ENCODE measurements around the gene FOXQ1.

FOXQ1 gene

DNA sequence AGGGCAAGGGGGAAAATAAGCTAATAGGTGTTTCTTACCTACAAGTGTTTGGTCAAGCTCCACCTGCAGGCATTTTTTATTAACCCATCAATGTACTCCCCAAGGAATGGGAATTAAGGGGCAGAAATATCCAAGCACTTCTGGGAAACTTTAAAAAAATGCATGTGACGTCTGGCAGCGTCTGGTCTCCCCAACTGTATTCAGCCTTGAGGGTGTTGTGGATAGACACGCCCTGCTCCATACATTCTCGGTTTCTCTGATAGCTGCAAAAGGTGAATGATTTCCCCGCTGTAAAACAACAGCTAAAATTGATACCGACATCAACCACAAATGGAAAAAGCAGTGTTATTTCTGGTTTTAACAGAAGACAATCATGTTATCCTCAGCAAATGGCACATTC is 2.5 kb upstream of the FOXQ1 start:
- no peak overlapping the region for H3K4me3 ChIP-seq (ENCODE audit: low read length)
- DNase-seq (ENCODE audit: low read depth), result no peak
- TF ChIP-seq, protein P1, sequence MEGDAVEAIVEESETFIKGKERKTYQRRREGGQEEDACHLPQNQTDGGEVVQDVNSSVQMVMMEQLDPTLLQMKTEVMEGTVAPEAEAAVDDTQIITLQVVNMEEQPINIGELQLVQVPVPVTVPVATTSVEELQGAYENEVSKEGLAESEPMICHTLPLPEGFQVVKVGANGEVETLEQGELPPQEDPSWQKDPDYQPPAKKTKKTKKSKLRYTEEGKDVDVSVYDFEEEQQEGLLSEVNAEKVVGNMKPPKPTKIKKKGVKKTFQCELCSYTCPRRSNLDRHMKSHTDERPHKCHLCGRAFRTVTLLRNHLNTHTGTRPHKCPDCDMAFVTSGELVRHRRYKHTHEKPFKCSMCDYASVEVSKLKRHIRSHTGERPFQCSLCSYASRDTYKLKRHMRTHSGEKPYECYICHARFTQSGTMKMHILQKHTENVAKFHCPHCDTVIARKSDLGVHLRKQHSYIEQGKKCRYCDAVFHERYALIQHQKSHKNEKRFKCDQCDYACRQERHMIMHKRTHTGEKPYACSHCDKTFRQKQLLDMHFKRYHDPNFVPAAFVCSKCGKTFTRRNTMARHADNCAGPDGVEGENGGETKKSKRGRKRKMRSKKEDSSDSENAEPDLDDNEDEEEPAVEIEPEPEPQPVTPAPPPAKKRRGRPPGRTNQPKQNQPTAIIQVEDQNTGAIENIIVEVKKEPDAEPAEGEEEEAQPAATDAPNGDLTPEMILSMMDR (IDR thresholded peaks at IDR 0.05; ENCODE audit: insufficient read depth, low read depth, low read length, missing control alignments), result no peak

DNA sequence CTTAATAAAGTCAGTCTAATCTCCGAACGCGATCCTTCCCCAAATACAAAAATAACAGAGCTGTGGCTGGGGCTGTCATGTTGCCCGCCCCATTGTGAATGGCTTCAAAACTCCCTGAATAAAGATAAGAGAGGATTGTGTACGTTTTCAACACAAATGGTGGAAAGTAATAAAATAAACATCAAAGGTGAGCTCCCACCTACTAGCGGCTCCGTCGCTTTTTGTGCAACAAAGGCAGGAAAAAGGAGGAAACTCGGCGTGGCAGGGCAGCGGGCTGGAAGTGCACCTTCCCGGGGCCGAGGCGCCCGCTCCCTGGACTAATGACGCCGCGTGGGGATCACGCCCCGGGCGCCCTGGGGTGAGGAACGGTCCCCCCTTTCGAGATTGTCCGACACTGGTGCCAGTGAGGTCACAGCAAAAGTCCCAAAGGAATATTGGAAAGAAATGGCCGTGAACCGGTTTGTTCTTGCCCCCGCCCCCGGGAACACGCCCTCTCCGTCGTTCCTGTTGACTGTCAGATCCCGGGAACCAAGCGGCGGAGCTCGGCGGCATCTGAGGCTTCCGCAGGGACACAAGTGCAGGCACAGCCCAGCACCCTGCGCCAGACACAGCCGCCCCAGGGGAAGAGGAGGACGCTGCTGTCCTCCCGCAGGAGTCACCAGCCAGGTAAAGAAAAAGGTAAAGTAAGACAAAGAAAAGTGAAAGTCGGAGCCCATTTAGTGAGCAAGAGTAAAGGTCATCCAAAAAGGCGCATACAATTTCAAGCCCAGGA is 1.1 kb upstream of the FOXQ1 start:
- H3K4me3 ChIP-seq (ENCODE audit: low read length), result peak overlapping the region; percentile 52
- TF ChIP-seq, protein P1 (IDR thresholded peaks at IDR 0.05; ENCODE audit: insufficient read depth, low read depth, low read length, missing control alignments), result no peak
- DNase-seq (ENCODE audit: low read depth), result peak; percentile 67

DNA sequence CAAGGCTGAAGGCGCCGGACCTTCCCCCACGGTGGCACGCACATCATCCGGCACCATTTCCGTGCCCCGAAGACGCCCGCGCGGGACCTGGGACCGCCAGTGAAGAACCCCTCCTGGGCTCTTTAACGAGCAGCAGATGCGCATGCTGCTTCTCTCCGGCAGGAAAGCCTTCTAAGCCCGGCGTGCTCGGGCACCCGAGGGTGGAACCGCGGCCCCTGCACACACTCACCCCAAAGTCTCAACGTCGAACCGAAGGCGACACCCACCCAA is 240 bp downstream of the FOXQ1 start:
- DNase-seq (ENCODE audit: low read depth), result peak; percentile 46
- TF ChIP-seq, protein P1 (IDR thresholded peaks at IDR 0.05; ENCODE audit: insufficient read depth, low read depth, low read length, missing control alignments), result no peak
- peak overlapping the region; percentile 90 for H3K4me3 ChIP-seq (ENCODE audit: low read length)

DNA sequence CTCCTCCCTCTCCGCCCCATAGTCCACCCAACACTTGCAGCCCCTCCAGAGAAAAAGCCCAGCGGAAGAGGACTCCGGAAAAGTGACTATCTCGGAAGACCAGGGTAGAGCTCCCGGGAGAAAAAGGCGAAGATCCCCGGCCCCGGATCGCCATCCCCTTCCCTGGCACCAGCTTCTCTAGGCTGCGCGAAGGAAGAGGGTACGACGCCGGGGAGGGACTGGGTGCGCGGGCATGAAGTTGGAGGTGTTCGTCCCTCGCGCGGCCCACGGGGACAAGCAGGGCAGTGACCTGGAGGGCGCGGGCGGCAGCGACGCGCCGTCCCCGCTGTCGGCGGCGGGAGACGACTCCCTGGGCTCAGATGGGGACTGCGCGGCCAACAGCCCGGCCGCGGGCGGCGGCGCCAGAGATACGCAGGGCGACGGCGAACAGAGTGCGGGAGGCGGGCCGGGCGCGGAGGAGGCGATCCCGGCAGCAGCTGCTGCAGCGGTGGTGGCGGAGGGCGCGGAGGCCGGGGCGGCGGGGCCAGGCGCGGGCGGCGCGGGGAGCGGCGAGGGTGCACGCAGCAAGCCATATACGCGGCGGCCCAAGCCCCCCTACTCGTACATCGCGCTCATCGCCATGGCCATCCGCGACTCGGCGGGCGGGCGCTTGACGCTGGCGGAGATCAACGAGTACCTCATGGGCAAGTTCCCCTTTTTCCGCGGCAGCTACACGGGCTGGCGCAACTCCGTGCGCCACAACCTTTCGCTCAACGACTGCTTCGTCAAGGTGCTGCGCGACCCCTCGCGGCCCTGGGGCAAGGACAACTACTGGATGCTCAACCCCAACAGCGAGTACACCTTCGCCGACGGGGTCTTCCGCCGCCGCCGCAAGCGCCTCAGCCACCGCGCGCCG is 822 bp downstream of the FOXQ1 start:
- TF ChIP-seq, protein P1 (IDR thresholded peaks at IDR 0.05; ENCODE audit: insufficient read depth, low read depth, low read length, missing control alignments), result no peak
- peak overlapping the region; percentile 90 for H3K4me3 ChIP-seq (ENCODE audit: low read length)
- DNase-seq (ENCODE audit: low read depth), result peak; percentile 53

DNA sequence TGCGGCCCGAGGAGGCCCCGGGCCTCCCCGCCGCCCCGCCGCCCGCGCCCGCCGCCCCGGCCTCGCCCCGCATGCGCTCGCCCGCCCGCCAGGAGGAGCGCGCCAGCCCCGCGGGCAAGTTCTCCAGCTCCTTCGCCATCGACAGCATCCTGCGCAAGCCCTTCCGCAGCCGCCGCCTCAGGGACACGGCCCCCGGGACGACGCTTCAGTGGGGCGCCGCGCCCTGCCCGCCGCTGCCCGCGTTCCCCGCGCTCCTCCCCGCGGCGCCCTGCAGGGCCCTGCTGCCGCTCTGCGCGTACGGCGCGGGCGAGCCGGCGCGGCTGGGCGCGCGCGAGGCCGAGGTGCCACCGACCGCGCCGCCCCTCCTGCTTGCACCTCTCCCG is 1.5 kb downstream of the FOXQ1 start:
- DNase-seq (ENCODE audit: low read depth), result peak; percentile 24
- TF ChIP-seq, protein P1 (IDR thresholded peaks at IDR 0.05; ENCODE audit: insufficient read depth, low read depth, low read length, missing control alignments), result no peak
- H3K4me3 ChIP-seq (ENCODE audit: low read length), result peak overlapping the region; percentile 90

DNA sequence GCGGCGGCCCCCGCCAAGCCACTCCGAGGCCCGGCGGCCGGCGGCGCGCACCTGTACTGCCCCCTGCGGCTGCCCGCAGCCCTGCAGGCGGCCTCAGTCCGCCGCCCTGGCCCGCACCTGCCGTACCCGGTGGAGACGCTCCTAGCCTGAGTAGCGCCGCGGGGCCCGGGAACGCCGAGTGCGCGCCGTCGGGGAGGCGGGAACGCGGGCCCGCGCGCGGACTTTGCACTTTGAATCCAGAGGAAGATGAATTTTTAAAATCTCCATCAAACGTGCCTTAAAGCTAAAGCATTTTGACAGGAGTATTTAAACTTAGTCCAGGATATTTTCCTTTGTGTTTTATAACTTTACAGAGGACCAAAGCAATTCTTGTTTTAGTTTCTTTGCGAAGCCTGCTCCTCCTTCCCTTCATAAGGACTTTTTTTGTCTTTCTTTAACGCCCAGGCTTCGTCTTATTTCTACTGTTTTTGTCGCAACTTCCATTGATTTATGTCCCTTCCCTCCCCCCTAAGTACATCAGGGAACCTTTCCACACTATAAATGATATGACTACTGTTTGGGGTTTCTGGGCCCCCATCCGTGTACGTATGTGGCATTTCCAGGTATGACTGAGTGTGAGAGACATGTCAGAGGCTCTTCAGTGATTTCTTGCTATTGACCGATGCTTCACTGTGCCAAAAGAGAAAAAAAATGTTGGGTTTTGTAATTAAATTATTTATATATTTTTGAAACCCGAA is 2.0 kb downstream of the FOXQ1 start:
- DNase-seq (ENCODE audit: low read depth), result peak; percentile 67
- H3K4me3 ChIP-seq (ENCODE audit: low read length), result peak overlapping the region; percentile 84
- TF ChIP-seq, protein P1 (IDR thresholded peaks at IDR 0.05; ENCODE audit: insufficient read depth, low read depth, low read length, missing control alignments), result no peak

Data from epithelial cell of esophagus (primary cell).